ENCODE measurements around the gene EMC8.

The EMC8 gene

DNA sequence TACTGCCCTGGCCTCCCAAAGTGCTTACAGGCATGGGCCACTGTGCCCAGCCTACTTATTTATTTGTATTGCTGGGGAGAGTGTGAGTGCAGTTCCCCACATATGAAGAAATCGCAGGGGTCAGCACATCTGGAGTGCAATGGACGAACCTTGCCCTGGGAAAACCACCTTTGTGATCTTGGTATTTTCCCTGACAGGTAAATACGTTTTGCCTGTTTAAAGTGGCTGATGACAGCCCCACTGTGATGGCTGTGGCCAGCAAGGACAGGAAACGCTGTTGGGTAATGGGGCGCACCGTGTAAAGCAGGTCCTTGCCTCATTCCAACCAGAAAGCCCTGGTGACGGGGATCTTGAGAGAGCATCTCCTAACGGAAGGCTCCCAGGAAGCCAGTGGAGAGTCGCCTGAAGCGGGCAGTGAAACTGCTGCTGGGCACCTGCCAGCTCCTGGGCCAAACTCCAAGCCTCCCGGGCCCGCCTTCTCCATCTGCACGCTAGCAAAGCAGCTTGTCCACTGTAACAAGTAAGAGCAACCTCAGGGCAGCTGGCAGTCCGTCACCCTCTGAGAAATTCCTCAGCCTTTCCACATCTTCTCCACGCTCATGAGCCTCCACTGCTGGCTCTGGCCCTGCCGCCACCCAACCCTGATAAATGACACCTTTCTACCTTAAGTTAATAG, 17.5 kb downstream of the EMC8 start:
- DNase-seq, result no peak

DNA sequence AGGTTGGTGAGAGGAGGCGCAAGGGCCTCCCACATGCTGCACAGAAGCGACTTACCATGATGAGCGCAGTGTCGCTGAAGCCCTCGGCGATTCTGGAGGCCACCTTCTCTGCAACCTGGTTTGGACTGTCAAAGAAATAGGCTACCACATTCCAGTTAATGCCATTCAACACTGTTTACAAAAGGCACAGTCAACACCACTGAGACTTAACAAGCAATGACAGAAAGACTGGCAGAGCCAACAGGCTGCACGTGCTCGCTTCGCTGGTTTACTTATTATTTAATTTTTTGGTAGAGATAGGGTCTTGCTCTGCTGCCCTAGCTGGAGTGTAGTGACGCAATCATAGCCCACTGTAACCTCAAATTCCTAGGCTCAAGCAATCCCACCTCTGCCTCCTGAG, 18.2 kb downstream of the EMC8 start:
- no peak for DNase-seq

DNA sequence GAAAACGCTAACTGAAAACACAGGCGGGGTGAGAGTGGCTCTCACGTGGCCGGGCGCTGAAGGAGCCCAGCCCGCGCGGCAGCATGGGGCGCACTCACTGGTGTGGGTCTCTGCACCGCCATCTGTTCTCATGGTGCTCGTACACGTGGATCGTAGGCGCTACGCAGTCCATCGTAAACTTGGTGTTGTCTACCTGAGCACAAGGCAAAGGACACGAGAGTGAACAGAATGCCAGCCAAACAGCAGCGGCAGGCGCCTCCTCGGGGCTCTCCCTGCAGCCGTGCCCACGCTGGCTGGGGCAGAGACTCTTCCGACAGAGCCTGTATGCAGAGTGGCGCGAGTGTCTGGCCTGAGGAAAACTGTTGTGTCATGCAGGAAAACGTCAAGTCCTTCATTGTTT, 19.1 kb downstream of the EMC8 start:
- no peak for DNase-seq

DNA sequence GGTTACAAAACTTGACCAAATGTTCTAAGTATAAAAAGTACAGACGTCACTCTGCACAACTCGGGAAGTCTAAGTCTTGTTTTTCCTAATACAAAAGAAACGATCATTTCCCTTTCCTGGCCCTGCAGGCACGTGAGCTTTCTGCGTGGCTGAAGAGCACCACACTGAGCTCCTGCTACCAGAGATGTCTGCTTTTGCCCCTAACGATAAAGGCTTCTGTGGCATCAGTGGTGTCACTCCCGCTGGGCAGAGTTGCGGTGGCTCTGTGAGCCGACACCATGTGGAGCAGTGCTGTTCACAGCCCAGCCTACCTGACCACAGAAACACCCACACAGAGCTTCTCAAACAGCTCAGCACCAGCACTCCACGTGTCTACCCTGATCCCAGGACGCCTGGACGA, 20.5 kb downstream of the EMC8 start:
- no peak for DNase-seq

DNA sequence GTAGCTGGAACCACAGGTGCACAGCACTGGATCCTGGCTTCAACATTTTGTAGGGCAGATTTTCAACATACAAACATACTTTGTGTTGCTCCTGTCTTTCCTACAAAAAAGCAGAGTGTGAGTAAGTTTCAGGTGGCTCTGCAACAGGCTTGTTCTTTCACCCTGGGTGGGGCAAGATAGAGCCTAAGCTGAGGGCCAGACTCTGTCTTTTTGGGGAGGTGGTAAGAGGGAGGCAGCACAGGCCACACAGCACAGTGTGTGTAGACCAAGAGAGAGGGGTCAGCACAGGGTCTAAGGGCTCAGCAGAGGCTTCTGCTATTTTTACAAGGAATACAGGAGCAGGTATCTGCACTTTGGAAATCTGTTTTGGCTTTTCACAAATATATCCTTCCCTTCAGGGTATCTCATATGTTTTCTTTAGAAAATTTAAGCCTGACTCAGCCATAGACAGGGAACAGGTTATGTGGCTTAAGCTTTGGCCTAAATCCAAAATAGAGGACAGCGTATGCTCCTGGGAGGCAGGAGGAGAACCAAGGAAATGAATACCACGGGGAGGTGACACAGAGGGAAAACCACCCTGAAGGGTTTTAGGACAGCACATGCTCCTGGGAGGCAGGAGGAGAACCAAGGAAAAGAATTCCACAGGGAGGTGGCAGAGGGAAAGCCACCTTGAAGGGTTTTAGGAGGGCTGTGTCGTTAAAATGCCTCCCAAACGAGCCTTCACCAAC, 21.6 kb downstream of the EMC8 start:
- no peak for DNase-seq

DNA sequence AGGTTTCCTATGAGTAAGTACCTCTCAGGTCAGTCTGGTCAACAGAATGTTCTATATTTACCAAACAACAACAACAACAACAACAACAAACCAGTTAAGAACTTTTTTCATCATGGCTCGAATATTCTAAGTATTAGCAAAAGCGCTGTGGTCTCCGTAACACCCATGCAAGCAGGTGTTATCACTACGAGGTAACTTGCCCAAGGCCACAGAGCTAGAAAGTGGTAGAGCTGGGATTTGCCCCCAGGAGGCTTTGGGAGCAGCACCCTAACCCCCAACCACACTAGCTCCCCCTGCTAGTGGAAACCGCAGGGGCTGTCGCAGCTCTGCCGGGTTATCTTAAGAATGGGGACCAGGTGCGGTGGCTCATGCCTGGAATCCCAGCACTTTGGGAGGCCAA, 24.5 kb downstream of the EMC8 start:
- no peak for DNase-seq

DNA sequence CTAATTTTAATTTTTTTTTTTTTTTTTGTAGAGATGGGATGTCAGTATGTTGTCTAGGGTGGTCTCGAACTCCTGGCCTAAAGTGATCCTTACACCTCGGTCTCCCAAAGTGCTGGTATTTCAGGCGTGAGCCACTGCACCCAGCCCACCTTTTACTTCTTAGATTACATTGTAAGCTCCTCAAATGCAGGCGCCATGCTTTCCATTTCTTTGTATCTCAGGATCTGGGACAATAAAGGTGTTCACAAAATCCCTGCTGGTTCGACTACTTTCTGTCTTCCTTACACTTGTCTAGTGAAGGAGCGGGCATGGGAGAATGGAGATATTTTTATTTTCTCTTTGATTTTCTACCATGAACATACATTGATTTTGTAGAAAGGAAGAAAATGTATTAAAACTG, 25.2 kb downstream of the EMC8 start:
- DNase-seq, result no peak

DNA sequence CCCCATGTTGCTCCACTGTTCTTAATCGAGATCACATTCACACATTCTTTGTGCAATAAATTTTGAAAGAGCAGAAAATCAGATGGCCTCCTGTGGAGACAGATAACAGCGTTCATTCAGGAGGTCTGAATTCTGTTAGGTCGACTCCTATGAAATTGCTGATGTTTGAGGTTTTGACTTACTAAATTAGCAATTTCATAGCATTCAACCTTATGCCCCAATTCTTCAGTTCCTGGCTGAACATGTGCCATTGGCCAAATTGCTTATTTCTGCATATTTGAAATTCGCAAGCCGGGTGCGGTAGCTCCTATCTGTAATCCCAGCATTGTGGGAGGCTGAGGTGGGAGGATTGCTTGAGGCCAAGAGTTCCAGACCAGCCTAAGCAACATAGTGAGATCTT, 26.3 kb downstream of the EMC8 start:
- no peak for DNase-seq

DNA sequence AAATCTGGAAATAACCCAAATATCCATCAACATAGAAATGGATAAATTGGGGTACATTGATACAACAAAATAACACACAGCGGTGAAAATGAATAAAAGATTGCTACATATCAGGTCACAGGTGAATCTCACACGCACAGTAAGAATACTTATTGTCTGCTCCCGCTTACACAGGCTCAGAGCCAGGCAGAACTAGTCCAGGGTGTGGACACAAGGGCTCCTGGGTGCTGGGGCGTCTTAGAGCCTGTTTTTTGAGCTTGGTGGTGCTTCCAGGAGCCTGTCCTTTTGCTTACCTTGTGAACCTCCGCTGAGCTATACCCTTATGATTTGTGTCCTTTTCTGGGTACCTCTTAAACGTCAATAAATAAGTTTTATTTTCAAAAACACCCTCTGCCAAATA, 28.6 kb downstream of the EMC8 start:
- DNase-seq, result no peak

DNA sequence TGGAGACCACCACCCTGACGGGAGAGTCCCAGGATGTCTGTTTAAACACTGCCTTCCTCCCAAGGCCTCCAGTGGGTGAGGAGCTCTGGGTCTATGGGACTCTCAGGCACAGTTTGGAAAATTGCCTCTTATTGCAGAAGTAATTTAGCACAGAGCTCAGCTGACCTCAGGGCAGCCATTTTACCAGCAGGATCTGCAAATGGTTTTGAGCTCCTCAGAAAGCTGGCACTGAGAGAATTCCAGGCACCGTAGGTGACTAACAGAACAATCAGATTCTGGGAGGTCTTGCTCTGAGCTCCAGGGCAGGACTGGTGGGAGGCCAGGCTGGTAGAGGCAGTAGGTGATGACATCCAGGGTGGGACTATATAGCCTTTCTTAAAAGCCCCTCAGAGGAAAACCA, 31.1 kb downstream of the EMC8 start:
- no peak for DNase-seq

DNA sequence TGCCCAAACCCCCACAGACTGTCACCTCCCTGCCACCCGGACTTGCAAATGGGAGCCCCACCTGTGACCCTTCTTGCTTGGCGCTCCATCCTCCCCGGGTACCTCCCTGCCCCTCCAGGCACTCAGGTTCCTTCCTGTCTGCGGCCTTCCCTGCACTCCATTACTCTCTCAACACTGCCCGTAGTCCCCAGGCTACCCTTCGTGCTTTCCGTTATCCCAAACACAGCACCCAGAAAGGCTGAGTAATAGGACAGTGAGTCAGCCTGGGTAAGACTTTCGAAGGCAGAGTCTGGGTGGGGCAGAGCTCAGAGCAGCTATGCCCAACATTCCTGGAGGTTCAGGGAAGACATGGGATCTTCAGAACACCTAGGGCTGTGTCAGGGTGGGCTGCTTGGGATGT, 31.8 kb downstream of the EMC8 start:
- DNase-seq, result no peak

DNA sequence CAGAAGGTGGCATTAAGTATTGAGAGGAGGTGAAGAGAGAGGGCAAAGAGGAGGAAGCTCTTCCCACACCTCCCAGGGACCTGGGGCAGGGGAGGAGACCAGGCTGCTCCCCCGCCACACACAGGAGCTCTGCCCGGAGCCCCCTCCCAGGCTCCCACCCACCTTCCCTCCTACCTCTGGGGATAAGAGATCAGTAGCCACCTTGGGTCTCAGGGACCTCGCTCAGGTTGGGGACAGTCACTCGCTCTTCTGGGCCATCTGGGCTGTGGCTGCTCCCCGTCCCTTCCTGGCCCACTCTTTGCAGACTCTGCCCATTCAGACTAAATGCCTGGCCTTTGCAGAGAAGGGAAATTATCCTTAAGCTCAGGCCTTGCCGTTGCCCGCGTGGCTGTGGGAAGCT, 33.6 kb downstream of the EMC8 start:
- DNase-seq, result no peak

DNA sequence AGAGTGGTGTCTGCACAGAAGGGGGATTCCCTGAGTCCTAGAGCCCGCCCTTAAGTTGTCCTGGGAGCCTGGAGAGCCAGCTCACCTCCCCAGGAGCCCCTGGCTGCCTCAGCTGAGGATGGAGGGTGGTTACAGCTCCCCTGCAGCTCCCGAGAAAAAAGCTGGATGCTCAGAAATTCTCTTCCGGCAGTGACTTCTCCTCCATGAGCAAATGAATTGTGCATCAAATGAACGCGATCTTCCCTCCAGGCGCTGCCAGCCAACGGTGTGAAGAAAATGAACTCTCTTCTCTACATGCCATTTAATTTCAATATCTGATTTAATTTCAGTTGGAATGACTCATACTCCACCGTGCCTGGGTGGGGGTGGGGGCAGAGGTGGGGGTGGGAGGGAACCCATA, 34.1 kb downstream of the EMC8 start:
- no peak for DNase-seq

DNA sequence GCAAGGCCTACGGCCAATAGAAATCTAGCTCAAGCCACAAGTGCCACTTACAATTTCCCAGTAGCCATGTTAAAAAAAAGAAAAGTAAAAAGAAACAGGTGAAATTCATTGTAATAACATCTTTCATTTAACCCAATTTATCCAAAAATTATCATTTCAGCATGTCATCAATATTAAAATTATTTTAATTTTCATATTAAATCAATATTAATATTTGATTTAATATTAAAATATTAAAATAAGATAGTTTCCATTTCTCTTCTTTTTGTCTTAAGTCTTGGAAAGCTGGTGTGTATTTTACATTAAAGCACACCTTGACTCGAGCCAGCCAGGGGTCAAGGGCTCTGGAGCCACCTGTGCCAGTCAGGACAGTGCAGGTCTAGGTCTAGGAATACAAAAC, 35.7 kb downstream of the EMC8 start:
- DNase-seq, result no peak

DNA sequence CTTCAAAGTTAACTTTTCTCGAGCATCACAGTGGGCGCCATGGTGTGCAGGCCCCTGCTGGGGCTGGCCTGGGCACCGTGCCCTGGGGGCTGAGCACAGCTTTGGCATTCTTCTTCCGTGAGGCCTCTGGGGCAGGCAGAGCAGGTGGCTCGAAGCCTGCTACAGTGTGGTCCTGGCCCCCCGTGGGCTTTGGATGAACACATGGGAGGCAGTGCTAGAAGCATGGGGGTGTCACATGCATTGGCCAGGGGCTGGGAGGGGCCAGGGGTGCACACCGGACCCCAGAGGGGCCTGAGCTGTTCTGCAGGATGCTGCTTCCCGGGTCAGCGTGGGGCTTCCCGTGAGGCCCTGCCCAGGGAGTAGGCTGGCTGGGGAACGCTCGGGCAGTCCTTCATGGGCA, 36.4 kb downstream of the EMC8 start:
- no peak for DNase-seq

DNA sequence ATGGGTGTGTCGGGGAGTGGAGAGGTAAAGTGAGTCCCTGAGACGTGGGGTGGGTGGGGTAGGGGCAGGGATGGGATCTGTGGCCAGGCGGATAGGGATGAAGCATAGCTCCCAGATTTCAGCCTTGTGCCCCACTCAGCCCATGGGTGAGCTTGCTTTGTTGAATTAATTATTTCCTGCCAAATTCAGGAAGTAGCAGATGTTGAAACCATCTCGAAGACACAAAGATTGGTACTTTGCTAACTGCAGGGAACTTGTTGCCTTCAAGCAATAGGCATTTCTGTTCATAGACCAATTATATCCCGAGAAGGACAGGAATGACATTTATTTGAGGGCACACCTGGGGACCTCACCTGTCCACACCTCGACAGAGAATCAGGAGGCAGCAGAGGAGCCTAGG, 37.5 kb downstream of the EMC8 start:
- DNase-seq, result no peak

DNA sequence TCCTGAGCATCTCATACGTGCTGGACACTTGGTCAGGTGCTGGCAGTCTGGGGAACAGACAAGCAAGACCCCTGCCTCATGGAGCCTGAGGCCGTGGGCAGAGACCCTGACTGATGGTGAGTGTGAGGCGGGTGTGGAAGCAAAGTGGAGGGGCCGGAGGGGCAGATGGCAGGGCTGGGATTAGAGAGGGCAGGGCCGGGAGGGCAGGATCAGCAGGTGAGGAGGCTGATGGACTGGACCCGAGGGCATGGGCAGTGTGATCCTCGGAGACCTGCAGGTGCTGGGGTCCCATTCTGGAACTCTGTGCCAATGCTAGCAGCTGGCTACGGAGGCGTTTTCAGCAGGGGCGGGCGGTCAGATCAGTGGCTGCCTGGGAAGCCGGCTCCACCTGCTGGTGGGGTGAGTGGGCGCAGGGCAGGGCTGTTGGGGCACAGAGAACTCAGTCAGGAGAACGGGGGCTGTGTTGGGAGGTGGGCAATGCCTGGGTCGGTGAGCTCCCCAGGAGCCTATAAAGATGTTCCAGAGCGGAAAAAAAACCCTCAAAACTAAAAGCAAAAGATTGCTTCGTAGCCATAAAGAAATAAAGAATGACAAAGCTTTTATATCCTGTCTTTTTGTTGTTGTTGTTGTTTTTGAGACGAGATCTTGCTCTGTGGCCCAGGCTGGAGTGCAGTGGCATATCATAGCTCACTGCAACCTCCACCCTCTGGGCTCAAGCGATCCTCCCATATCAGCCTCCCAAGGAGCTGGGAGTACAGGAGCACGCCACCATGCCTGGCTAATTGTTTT, 39.5 kb downstream of the EMC8 start:
- DNase-seq, result peak; percentile 26

DNA sequence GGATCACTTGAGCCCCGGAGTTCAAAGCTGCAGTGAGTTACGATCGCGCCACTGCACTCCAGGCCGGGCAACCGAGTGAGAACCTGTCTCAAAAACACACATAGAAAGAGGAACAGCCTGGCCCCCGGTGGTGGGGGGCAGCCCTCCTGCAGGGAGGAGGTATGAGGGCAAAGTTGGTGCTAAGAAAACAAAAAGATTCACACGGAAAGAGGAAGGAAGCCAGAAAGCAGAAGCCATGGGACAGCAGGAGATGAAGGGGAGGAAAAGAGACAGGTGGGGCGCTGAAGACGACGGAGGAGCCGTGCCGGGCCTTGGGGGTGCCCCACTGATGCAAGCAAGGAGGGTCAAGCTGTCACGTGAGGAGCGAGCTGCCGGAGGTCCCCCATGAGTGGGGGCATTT, 40.2 kb downstream of the EMC8 start:
- no peak for DNase-seq

DNA sequence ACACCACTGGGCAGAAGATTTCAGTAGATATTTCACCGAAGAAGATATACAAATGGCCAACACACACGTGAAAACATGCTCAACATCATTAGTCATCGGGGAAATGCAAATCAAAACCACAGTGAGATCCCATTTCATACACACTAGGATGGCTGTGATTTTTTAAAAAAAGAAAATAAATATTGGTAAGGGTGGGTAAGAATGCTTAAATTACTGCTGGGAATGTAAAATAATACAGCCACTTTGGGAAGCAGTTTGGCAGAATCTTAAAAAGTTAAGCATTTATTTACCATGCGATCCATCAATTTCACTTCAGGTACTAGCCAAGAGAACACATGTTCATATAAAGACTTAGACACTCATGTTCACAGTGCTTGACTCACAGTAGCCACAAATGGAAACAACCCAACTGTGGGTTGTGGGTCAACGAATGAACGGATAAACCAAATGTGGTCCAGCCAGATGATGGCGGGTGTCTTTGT, 42.0 kb downstream of the EMC8 start:
- no peak for DNase-seq

DNA sequence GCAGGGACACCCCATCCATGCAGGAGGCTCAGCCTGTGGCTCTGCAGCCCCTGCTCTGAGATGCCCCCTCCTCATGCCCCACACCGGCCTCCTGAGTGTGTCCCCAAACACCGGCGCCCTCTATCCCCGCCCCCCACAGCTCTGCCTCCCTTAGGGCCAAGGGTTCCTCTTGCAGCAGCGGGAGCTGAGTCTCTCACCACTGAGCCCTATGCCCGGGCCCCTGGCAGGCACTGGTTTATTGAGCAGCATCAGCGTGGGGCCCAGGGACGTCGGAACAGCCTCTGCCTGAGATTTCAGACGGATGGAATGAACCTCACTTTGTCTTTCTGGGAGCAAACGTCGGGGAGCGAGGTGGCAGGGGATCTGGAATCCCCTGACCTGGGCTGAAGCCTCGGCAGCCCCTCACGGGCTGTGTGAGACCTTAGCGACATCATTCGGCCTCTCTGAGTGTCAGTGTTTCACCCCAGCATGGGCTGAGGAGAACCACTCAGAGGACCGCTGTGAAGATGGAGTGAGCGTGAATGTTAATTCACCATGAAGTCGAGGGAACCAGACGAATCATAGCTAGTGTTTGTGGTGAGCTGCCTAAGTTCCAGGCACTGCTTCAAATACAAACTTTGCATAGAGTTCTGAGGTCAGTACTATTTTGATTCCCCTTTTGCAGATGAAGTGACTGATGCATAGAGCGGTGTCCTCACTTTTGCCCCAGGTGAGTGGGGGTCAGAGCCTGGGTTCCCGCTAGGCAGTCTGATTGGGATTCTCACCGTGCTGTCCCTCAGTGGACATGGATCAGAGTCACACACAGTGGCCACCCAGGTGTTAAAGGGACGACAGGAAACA, 43.2 kb downstream of the EMC8 start:
- DNase-seq, result no peak

DNA sequence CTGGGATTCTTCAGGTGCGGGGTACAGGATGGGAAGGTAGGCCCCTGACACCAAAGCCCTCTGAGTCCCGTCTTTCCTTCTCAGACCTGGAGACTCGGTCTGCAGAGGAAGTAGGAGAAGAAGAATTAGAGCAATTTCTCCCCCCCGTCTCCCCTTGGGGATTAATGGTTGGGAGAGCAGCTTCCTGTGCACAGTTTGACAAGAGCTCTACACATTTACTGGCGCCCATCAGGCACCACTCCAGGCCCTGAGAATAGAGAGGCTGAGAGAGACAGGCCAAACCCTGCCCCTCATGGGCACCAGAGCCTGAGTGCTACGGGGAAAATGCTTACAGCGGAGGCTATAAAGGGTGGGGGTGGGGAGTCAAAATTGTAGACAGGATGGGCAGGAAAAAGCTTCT, 44.9 kb downstream of the EMC8 start:
- no peak for DNase-seq

DNA sequence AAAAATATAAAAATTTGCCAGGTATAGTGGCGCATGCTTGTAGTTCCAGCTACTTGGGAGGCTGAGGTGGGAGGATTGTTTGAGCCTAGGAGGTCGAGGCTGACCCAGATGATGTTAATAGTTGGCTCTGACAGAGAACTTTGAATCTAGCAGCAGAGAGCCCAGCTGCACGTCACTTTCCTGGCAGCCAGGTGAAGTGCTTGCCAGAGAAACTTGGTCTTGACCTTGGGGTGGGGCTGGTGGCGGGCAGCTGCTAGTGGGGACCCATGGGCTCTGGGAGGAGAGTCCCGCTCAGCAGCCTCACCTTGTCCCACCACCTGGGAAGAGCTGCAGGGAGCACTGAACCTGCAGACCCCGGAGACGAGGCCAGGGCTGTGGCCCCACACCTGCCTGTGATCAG, 45.4 kb downstream of the EMC8 start:
- DNase-seq, result no peak

DNA sequence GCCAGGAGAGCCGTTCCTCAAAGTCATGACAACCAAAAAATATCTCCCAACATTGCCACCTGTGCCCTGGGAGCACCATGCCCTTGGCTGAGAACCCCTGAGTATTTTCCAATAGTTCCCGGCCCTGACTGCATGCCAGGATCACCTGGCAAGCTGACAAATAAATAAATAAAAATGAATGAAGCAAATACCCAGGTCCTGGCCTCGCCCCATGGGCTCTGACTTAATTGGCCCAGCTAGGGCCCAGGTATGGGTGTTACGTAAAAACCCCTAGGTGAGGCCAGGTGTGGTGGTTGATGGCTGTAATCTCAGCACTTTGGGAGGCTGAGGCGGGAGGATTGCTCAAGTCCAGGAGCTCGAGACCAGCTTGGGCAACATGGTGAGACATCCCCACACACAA, 45.8 kb downstream of the EMC8 start:
- no peak for DNase-seq
